Tibial nerve (tissue), 4 donors: Measurements from ENCODE around the gene TSSK6. TPM values are rescaled to one million over a fixed set of nuclear protein-coding genes. Genes with fewer than 3 reads are reported as not detected.

ENCODE experiments used
- DNase-seq, 2 donors: peaks; one replicate each; pipeline ENCODE4 v3.0.0-alpha.2; 2019; ENCODE audit warnings: low spot score in 2 of 2
- H3K27ac ChIP-seq, 4 donors: fragments of 200-600 bp; sonication (generic) in 3 of 4; one replicate each; pipeline ENCODE4 v1.5.1; 2017 to 2019; ENCODE audit warnings: mild to moderate bottlenecking in 1 of 4
- H3K27me3 ChIP-seq, 2 donors: fragments of 200-600 bp; sonication (generic) in 1 of 2; one replicate each; pipeline versions ENCODE4 v1.5.1 to v1.6.0; 2017 to 2019
- H3K36me3 ChIP-seq, 3 donors: fragments of 200-600 bp; sonication (generic); one replicate each; pipeline ENCODE4 v1.5.1; 2018 to 2019
- H3K4me1 ChIP-seq, 4 donors: fragments of 200-600 bp; sonication (generic) in 3 of 4; one replicate each; pipeline ENCODE4 v1.5.1; 2017 to 2019
- H3K4me3 ChIP-seq, 4 donors: fragments of 200-600 bp; sonication (generic) in 3 of 4; one replicate each; pipeline ENCODE4 v1.5.1; 2017 to 2019; ENCODE audit warnings: mild to moderate bottlenecking in 1 of 4, moderate library complexity in 1 of 4
- H3K9me3 ChIP-seq, 4 donors: fragments of 200-600 bp; sonication (generic) in 3 of 4; one replicate each; pipeline ENCODE4 v1.5.1; 2017 to 2019
- EP300 ChIP-seq, 2 donors: sonication (generic); formaldehyde crosslinking; IDR thresholded peaks; one replicate each; pipeline ENCODE4 v1.6.1; 2017; ENCODE audit warnings: antibody characterized with exemption in 2 of 2, mild to moderate bottlenecking in 1 of 2
- POLR2A ChIP-seq, 2 donors: fragments of 450-650 bp; IDR thresholded peaks; one replicate each; pipeline ENCODE4 v1.6.1; 2017; ENCODE audit warnings: antibody characterized with exemption in 2 of 2, mild to moderate bottlenecking in 2 of 2, moderate library complexity in 2 of 2
- WGBS, 2 donors: methylation state at CpG; one replicate each; pipeline ENCODE4 v1.1.5; 2018; 5-methylcytosine and 5-hydroxymethylcytosine counted together
- total RNA-seq, 4 donors: library from RNA; depleted of rRNA; stranded (reverse); fragments of >200 nt; gene quantifications; one replicate each; pipeline ENCODE4 v1.1.0, GENCODE V29; 2016
- TF ChIP-seq, protein P1 (sequence below), 5 experiments: fragments of 200-600 bp in 3 of 5; fragments of 450-650 bp in 2 of 5; sonication (generic) in 3 of 5; IDR thresholded peaks; one replicate each; pipeline ENCODE4 v1.5.1; 2016 to 2019; ENCODE audit warnings: antibody characterized with exemption in 5 of 5, mild to moderate bottlenecking in 3 of 5, moderate library complexity in 2 of 5

TSSK6 gene
- total RNA-seq, 4 donors from 2014 or later, result 1.8 to 7.2 (median 3.7) TPM

DNA sequence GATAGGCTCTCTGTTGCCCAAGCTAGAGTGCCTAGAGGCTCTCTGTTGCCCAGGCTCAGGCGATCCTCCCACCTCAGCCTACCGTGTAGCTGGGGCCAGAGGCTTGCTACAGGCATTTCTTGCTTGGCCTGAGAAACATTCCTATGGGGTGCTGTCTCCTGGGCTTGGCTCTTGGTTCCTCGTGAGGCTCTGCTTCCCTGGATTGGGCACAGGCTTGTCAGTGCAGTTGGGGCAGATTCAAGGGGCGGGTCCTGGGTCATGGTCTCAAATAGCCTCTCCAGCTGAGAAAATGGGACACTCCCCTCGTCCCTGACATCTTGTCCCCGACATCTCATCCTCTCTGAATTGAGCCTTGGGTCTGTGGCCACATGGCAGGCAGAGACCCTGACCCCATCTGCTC lies 4.9 kb downstream of the TSSK6 start:
- no peaks in the 10 kb centered on the region for H3K27me3 ChIP-seq
- TF ChIP-seq POLR2A (IDR thresholded peaks at IDR 0.05) (no peak), EP300 (IDR thresholded peaks at IDR 0.05) (no peak)
- TF ChIP-seq, protein P1, sequence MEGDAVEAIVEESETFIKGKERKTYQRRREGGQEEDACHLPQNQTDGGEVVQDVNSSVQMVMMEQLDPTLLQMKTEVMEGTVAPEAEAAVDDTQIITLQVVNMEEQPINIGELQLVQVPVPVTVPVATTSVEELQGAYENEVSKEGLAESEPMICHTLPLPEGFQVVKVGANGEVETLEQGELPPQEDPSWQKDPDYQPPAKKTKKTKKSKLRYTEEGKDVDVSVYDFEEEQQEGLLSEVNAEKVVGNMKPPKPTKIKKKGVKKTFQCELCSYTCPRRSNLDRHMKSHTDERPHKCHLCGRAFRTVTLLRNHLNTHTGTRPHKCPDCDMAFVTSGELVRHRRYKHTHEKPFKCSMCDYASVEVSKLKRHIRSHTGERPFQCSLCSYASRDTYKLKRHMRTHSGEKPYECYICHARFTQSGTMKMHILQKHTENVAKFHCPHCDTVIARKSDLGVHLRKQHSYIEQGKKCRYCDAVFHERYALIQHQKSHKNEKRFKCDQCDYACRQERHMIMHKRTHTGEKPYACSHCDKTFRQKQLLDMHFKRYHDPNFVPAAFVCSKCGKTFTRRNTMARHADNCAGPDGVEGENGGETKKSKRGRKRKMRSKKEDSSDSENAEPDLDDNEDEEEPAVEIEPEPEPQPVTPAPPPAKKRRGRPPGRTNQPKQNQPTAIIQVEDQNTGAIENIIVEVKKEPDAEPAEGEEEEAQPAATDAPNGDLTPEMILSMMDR (IDR thresholded peaks at IDR 0.05), result no peak
- DNase-seq, result no peak

DNA sequence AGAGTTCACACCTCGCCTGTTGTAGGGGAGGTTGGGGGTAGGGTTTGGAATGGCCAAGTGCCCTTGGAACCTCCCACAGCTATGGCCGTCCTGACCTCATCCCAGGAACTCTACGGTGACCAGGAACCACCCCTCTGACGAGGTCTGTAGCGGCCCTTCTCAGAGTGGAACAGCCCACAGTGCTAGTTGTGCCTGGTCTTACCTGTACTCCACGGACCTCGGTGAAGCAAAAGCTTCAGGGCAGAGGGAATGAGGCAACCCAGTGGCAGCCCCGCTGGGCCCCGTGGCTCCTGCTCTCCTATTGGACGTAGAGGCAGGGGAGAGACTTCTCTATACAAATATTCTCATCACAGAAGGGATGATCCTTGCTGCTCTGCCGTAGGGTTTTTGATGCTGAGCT lies 7.1 kb downstream of the TSSK6 start:
- H3K4me3 ChIP-seq, result no peak overlapping the region
- H3K36me3 ChIP-seq, result peaks cover 2 to 53% (median 7%) of the 10 kb centered on the region in 3 donors
- no peak overlapping the region for H3K27ac ChIP-seq
- H3K9me3 ChIP-seq, result no peaks in the 10 kb centered on the region
- H3K4me1 ChIP-seq, result peaks cover 0 to 6% (median 0%) of the 10 kb centered on the region in 4 donors
- no peak for DNase-seq
- TF ChIP-seq POLR2A (IDR thresholded peaks at IDR 0.05) (no peak), EP300 (IDR thresholded peaks at IDR 0.05) (no peak)
- TF ChIP-seq, protein P1 (IDR thresholded peaks at IDR 0.05), result no peak
- no peaks in the 10 kb centered on the region for H3K27me3 ChIP-seq
- WGBS, 2 donors, result 76 to 87% methylated on average over 6 to 11 of the region's 11 CpGs

More for the DNA sequence above, 4.9 kb downstream of the TSSK6 start:
- Histone ChIP-seq H3K36me3 (peaks cover 2 to 30% (median 3%) of the 10 kb centered on the region in 3 donors), H3K4me1 (peaks cover 0 to 22% (median 6%) of the 10 kb centered on the region in 4 donors), H3K9me3 (peaks cover 0 to 7% (median 0%) of the 10 kb centered on the region in 4 donors), H3K27ac (no peak overlapping the region), H3K4me3 (no peak overlapping the region)
- 43 to 46% methylated on average over 5 to 6 of the region's 6 CpGs for WGBS, 2 donors

- no peak for TF ChIP-seq POLR2A (IDR thresholded peaks at IDR 0.05)
- TF ChIP-seq, protein P1 (IDR thresholded peaks at IDR 0.05), result no peak
- TF ChIP-seq EP300 (IDR thresholded peaks at IDR 0.05), result no peak
- Histone ChIP-seq H3K27me3 (no peaks in the 10 kb centered on the region), H3K27ac (no peak overlapping the region), H3K36me3 (peaks cover 2 to 61% (median 16%) of the 10 kb centered on the region in 3 donors), H3K9me3 (no peaks in the 10 kb centered on the region), H3K4me1 (peaks cover 0 to 6% (median 0%) of the 10 kb centered on the region in 4 donors), H3K4me3 (no peak overlapping the region)
- WGBS, 2 donors, result 70 to 84% methylated on average over 8 of the region's 8 CpGs
- DNase-seq, result no peak
Observed at GRCh38 chr19:19507354-19507753, 8.0 kb downstream of the TSSK6 start.

DNA sequence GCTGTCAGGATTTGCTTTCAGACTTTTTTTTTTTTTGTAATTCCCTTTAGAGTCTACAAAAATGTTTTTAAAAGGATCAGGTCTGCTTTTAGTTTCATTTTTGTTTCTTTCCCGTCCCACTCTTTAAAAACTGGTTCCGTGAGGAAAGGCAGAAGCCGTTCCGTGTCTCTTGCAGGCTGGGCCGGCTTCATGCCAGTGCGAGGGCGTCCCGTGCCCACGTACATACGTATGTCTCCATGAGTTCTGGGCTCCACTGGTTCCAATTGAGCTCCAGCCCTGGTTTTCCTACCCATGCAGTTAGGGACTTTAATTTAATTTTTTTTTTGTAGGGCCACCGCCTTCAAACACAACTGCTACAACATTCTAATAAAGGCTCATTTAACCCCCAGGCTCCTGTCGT lies 8.8 kb downstream of the TSSK6 start:
- Histone ChIP-seq H3K4me1 (peaks cover 0 to 6% (median 0%) of the 10 kb centered on the region in 4 donors), H3K36me3 (peaks cover 2 to 69% (median 23%) of the 10 kb centered on the region in 3 donors), H3K9me3 (no peaks in the 10 kb centered on the region), H3K4me3 (no peak overlapping the region), H3K27ac (peak overlapping the region in 1 of 4 donors; percentile 33), H3K27me3 (no peaks in the 10 kb centered on the region)
- WGBS, 2 donors, result 54 to 67% methylated on average over 12 of the region's 12 CpGs
- DNase-seq, result no peak
- TF ChIP-seq EP300 (IDR thresholded peaks at IDR 0.05), result no peak
- TF ChIP-seq, protein P1 (IDR thresholded peaks at IDR 0.05), result no peak
- TF ChIP-seq POLR2A (IDR thresholded peaks at IDR 0.05), result no peak

DNA sequence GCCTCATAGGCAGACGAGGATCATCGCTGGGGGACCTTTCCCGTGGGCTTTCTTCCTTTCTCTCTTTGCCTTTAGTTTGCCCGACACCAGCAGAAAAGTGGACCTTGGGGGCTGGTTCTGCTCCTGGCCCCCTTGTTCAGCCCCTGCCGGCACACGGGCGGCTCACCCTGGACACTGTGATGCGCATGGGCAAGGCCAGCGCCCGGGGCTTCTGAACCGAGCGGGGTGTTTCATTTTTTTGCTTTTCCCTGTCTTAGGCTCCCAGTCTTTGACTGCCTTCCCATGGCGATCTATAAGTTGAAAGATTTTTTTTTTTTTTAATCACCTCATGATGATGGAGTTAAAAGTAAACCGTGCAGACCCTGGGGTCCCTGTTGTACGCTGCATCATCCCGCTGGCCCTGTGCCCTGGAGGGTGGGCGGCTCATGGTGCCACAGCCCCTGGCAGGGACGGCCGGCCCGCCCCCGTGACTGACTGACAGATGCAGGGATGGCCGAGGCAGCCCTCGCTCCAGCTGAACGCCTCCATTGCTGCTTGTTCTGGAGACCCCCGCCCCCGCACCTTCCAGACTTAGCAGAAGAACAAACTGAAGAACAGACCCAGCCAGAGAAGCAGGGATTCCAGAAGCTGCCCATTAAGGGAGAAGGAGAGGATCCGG lies 9.6 kb downstream of the TSSK6 start:
- Histone ChIP-seq H3K9me3 (no peaks in the 10 kb centered on the region), H3K36me3 (peaks cover 5 to 77% (median 30%) of the 10 kb centered on the region in 3 donors), H3K4me1 (peaks cover 0 to 6% (median 0%) of the 10 kb centered on the region in 4 donors), H3K27ac (peak overlapping the region in 1 of 4 donors; percentile 33), H3K27me3 (no peaks in the 10 kb centered on the region), H3K4me3 (no peak overlapping the region)
- DNase-seq, result no peak
- 68 to 73% methylated on average over 27 of the region's 27 CpGs for WGBS, 2 donors
- TF ChIP-seq POLR2A (IDR thresholded peaks at IDR 0.05) (no peak), EP300 (IDR thresholded peaks at IDR 0.05) (no peak)
- TF ChIP-seq, protein P1 (IDR thresholded peaks at IDR 0.05), result no peak
